VCaP (cell line): Measurements from ENCODE around the gene FAM120B.

Experiments used
- H3K27ac ChIP-seq: fragments of 450-650 bp; 2 replicates; pipeline ENCODE4 v1.5.1; 2017
- TF ChIP-seq, protein P1 (sequence below): fragments of 450-650 bp; conservative IDR thresholded peaks from 2 replicates; pipeline ENCODE4 v1.5.1; 2017; ENCODE audit warnings: mild to moderate bottlenecking, moderate library complexity

FAM120B gene

DNA sequence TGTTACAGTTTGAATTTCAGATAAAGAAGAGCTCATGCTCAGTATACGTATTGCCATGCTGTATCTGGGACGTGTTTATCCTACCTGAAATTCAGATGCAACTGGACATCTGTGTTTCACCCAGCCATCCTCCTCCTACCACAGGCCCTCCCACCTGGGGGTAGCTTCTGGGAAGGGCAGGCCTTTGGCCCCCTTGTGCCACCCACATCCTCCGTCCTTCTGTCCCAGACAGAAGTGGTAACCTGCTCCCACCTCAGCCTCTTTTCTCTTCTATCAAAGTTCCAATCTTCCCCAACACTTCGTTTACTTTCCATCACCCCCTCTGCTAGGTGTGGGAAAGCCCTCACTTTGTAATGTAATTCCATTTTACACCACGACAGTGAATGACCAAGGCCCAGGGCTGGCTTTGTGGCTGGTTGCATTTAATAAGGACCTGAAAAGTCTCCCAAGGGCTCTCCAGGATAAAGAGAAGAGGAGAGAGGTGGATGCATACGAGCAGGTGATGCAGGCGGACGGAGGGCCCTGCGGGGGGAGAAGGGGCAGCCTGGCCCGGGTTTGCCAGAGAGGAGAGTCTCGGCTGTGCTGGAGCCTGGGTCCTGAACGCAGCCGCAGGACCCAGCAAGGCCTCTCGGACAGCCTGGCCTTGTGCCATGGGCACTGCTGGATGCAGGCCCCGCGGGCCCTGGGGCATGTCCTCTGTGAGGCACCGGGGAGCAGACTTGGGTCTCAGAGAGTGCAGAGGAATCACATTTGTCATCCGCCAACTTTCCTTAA is 148.1 kb downstream of the FAM120B start:
- TF ChIP-seq, protein P1, sequence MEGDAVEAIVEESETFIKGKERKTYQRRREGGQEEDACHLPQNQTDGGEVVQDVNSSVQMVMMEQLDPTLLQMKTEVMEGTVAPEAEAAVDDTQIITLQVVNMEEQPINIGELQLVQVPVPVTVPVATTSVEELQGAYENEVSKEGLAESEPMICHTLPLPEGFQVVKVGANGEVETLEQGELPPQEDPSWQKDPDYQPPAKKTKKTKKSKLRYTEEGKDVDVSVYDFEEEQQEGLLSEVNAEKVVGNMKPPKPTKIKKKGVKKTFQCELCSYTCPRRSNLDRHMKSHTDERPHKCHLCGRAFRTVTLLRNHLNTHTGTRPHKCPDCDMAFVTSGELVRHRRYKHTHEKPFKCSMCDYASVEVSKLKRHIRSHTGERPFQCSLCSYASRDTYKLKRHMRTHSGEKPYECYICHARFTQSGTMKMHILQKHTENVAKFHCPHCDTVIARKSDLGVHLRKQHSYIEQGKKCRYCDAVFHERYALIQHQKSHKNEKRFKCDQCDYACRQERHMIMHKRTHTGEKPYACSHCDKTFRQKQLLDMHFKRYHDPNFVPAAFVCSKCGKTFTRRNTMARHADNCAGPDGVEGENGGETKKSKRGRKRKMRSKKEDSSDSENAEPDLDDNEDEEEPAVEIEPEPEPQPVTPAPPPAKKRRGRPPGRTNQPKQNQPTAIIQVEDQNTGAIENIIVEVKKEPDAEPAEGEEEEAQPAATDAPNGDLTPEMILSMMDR, result no peak
- H3K27ac ChIP-seq, result no peak overlapping the region

GRCh38 chr6:170455335-170455979 is 148.9 kb downstream of the FAM120B start:
- TF ChIP-seq, protein P1, result no peak
- H3K27ac ChIP-seq, result no peak overlapping the region

GRCh38 chr6:170456334-170456733 is 149.8 kb downstream of the FAM120B start:
- no peak overlapping the region for H3K27ac ChIP-seq
- TF ChIP-seq, protein P1, result no peak
